Lung (tissue), 16 donors: ENCODE data around the gene NXT1. TPM values are rescaled to one million over a fixed set of nuclear protein-coding genes. Genes with fewer than 3 reads are reported as not detected.

Experiments used
- ATAC-seq: fragments of 200-7000 bp; cut with Tn5 transposase; one replicate; pipeline ENCODE4 v1.9.1; 2020; ENCODE audit warnings: moderate number of reproducible peaks; ENCODE audit not compliant: insufficient read depth, low FRiP score
- DNase-seq, 3 donors: peaks; one replicate each; pipeline ENCODE4 v3.0.0-alpha.2; 2013 to 2017
- H3K27ac ChIP-seq, 2 donors: one replicate each; pipeline ENCODE4 v1.5.1; 2013; ENCODE audit warnings: mild to moderate bottlenecking in 2 of 2, moderate library complexity in 2 of 2, control low read depth in 1 of 2, inconsistent platforms in 1 of 2, low read depth in 1 of 2, low read length in 1 of 2
- H3K27me3 ChIP-seq, 3 donors: one replicate each; pipeline ENCODE4 v1.5.1; 2013; ENCODE audit warnings: low read length in 2 of 3; ENCODE audit not compliant: control insufficient read depth in 3 of 3, insufficient read depth in 3 of 3
- H3K36me3 ChIP-seq, 4 donors: one replicate each; pipeline ENCODE4 v1.5.1; 2013; ENCODE audit warnings: low read length in 4 of 4, mild to moderate bottlenecking in 1 of 4, moderate library complexity in 1 of 4; ENCODE audit not compliant: control insufficient read depth in 4 of 4, insufficient read depth in 4 of 4
- H3K4me1 ChIP-seq, 5 donors: one replicate each; pipeline ENCODE4 v1.5.1; 2013; ENCODE audit warnings: low read length in 5 of 5, mild to moderate bottlenecking in 2 of 5, moderate library complexity in 1 of 5; ENCODE audit not compliant: control insufficient read depth in 5 of 5, insufficient read depth in 5 of 5
- H3K4me3 ChIP-seq: one replicate; pipeline ENCODE4 v1.5.1; 2013; ENCODE audit warnings: mild to moderate bottlenecking, control low read depth, moderate library complexity
- H3K9ac ChIP-seq, 2 donors: one replicate each; pipeline ENCODE4 v1.5.1; 2013; ENCODE audit warnings: low read length in 2 of 2, control low read depth in 1 of 2; ENCODE audit not compliant: insufficient read depth in 1 of 2
- H3K9me3 ChIP-seq, 4 donors: one replicate each; pipeline ENCODE4 v1.5.1; 2013; ENCODE audit warnings: low read length in 3 of 4, mild to moderate bottlenecking in 1 of 4, moderate library complexity in 1 of 4; ENCODE audit not compliant: control insufficient read depth in 4 of 4, insufficient read depth in 3 of 4
- WGBS, 2 donors: extraction: QIAGEN DNeasy Blood & Tissue Kit; methylation state at CpG; one replicate each; pipeline ENCODE4 v1.1.7; 2013; 5-methylcytosine and 5-hydroxymethylcytosine counted together
- long read RNA-seq, 5 donors: transcript quantifications; one replicate each; lab custom pipeline, GENCODE V29; 2026
- polyA plus RNA-seq, 2 donors: library from polyadenylated mRNA; stranded (reverse); fragments of 200-250 nt; gene quantifications; one replicate each; pipeline ENCODE4 v1.2.1, GENCODE V29; 2013
- total RNA-seq, 2 donors: library from RNA; depleted of rRNA in 1 of 2; stranded (reverse); fragments of >200 nt in 1 of 2; gene quantifications; one replicate each; pipeline ENCODE4 v1.2.1, GENCODE V29; 2014 to 2021
- TF ChIP-seq, protein P1 (sequence below): IDR thresholded peaks from 2 replicates; pipeline ENCODE4 v1.5.1; 2012; ENCODE audit warnings: mild to moderate bottlenecking; ENCODE audit errors: control extremely low read depth, extremely low read depth
- donor health status: control.
- donor health status: control.
- donor health status: Bipolar disorder and iron deficiency.
- donor health status: healthy.
- donor health status: DM: yes; HTN: yes; CAD: no.

NXT1 gene
- total RNA-seq: 10 to 100 TPM; 19.1 TPM
- 10 to 100 TPM; 22.8 to 35.9 TPM for polyA plus RNA-seq
- long read RNA-seq, donor 1, transcript NXT1-201 (2 exons, 1,123 nt): major isoform, 12 of 12 reads
- long read RNA-seq, donor 1, partial matches to known transcripts: 0 of 12 reads
- long read RNA-seq, donor 1, other reads (novel, unspliced or antisense): 0 of 12 reads
- long read RNA-seq, donor 2, transcript NXT1-201 (2 exons, 1,123 nt): major isoform, 5 of 10 reads
- long read RNA-seq, donor 2, partial matches to known transcripts: 5 of 10 reads
- long read RNA-seq, donor 2, other reads (novel, unspliced or antisense): 0 of 10 reads
- long read RNA-seq, donor 3, transcript NXT1-201 (2 exons, 1,123 nt): major isoform, 12 of 21 reads
- long read RNA-seq, donor 3, partial matches to known transcripts: 9 of 21 reads
- long read RNA-seq, donor 3, other reads (novel, unspliced or antisense): 0 of 21 reads
- long read RNA-seq, donor 4, transcript NXT1-201 (2 exons, 1,123 nt): major isoform, 10 of 10 reads
- long read RNA-seq, donor 4, partial matches to known transcripts: 0 of 10 reads
- long read RNA-seq, donor 4, other reads (novel, unspliced or antisense): 0 of 10 reads
- long read RNA-seq, donor 5, transcript NXT1-201 (2 exons, 1,123 nt): major isoform, 26 of 38 reads
- long read RNA-seq, donor 5, partial matches to known transcripts: 12 of 38 reads
- long read RNA-seq, donor 5, other reads (novel, unspliced or antisense): 0 of 38 reads

- TF ChIP-seq, protein P1, sequence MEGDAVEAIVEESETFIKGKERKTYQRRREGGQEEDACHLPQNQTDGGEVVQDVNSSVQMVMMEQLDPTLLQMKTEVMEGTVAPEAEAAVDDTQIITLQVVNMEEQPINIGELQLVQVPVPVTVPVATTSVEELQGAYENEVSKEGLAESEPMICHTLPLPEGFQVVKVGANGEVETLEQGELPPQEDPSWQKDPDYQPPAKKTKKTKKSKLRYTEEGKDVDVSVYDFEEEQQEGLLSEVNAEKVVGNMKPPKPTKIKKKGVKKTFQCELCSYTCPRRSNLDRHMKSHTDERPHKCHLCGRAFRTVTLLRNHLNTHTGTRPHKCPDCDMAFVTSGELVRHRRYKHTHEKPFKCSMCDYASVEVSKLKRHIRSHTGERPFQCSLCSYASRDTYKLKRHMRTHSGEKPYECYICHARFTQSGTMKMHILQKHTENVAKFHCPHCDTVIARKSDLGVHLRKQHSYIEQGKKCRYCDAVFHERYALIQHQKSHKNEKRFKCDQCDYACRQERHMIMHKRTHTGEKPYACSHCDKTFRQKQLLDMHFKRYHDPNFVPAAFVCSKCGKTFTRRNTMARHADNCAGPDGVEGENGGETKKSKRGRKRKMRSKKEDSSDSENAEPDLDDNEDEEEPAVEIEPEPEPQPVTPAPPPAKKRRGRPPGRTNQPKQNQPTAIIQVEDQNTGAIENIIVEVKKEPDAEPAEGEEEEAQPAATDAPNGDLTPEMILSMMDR: no peak
- WGBS, 2 donors: 0% methylated on average over 64 to 65 of the region's 65 CpGs
Measured at GRCh38 chr20:23350196-23350903, at the start of gene NXT1. TSS of gene NXT1 (plus strand) at chr20:23350791. CDS start at chr20:23354042, 3,251 bp downstream.

DNA sequence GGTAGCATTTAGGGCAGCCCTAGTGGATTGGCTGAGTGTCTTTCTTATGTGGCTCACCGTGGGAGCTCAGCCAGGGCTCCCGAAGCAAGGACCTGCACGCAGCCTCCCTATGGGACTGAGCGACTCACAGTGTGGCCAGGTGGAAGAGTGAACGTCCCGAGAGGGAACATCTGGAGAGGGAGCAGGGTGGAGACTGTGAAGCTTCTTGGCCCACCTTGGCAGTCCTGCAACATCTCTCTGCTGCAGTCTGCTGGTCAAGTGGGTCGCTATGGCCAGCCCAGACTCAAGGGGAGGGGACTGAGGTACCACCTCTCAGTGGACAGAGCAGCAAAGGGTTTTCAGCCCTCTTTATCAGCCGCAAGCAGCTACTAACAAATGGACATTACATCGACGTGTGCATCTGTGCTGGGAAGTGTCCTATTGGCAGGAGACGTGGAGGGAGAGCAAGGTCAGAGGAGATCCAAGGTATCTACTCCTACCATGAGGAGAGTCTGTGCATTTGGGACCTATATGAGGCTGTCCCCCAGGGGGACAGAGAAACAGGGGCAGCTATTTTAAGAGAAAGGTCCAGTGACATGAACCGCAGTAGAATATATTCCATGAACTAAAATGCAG, 49.0 kb upstream of the NXT1 start:
- Histone ChIP-seq H3K9me3 (no peaks in the 10 kb centered on the region), H3K9ac (no peak overlapping the region), H3K36me3 (no peaks in the 10 kb centered on the region), H3K4me3 (no peak overlapping the region), H3K27ac (no peak overlapping the region), H3K4me1 (peaks cover 0 to 11% (median 9%) of the 10 kb centered on the region in 5 donors), H3K27me3 (no peaks in the 10 kb centered on the region)
- TF ChIP-seq, protein P1: no peak
- 95% methylated on average over 12 of the region's 12 CpGs for WGBS, 2 donors
- no peak for ATAC-seq
- DNase-seq: no peak

More at GRCh38 chr20:23350196-23350903, at the start of gene NXT1:
- peak within 1 kb of the TSS; percentile 93 to 98 for H3K9ac ChIP-seq
- H3K9me3 ChIP-seq: no peaks in the 10 kb centered on the region
- DNase-seq (peak; percentile 98 to 99 (median 99)), ATAC-seq (peak; percentile 94)
- H3K36me3 ChIP-seq: peaks cover 0 to 12% (median 5%) of the 10 kb centered on the region in 4 donors
- peak within 1 kb of the TSS; percentile 97 to 99 for H3K27ac ChIP-seq
- peak within 1 kb of the TSS; percentile 82 for H3K4me3 ChIP-seq
- H3K4me1 ChIP-seq: peaks cover 2 to 20% (median 10%) of the 10 kb centered on the region in 5 donors
- H3K27me3 ChIP-seq: no peaks in the 10 kb centered on the region

DNA sequence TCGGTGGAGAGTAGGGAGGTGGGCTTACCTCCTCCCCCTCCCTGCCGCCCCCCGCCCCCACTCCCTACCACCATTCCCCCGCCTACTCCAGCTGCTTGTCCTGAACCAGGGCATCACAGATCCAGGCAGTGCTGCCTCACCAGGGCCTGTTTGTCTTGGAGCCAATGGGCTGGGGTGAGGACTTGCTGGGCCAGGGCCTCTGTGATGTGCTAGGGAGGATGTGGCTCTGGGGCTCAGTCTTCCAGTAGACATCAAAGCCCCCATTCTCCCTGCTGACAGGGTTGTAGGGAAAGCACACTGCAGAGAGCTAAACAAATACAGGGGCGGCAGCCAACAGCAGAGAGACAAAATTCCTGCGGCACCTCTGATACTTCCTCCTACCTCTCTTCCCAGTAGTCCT, 48.2 kb upstream of the NXT1 start:
- ATAC-seq (no peak), DNase-seq (peak in 2 of 3 donors; percentile 32 to 38)
- Histone ChIP-seq H3K9me3 (no peaks in the 10 kb centered on the region), H3K27me3 (no peaks in the 10 kb centered on the region), H3K9ac (no peak overlapping the region), H3K27ac (no peak overlapping the region), H3K4me1 (peaks cover 0 to 5% (median 2%) of the 10 kb centered on the region in 5 donors), H3K4me3 (no peak overlapping the region), H3K36me3 (no peaks in the 10 kb centered on the region)
- TF ChIP-seq, protein P1: no peak
- 75 to 82% methylated on average over 6 of the region's 6 CpGs for WGBS, 2 donors
